K562 (cell line): ENCODE data around the gene SLCO2B1. TPM values are rescaled to one million over a fixed set of nuclear protein-coding genes. Genes with fewer than 3 reads are reported as not detected.

ENCODE experiments used
- ARID2 ChIP-seq: fragments of 450-650 bp; IDR thresholded peaks from 2 replicates; pipeline ENCODE4 v1.6.1; 2017; ENCODE audit warnings: antibody characterized with exemption, mild to moderate bottlenecking
- ATF6 ChIP-seq: sonication (generic); formaldehyde crosslinking; IDR thresholded peaks from 2 replicates; pipeline ENCODE4 v1.4.0; 2020; ENCODE audit warnings: mild to moderate bottlenecking, missing genetic modification reagents
- CCNT2 ChIP-seq: IDR thresholded peaks from 2 replicates; pipeline ENCODE4 v1.6.1; 2011; ENCODE audit warnings: borderline replicate concordance, low read depth, mild to moderate bottlenecking, moderate library complexity, mixed read lengths, low read length; ENCODE audit not compliant: insufficient read length; ENCODE audit errors: extremely low read depth
- DEAF1 ChIP-seq: fragments of 450-650 bp; formaldehyde crosslinking; IDR thresholded peaks from 2 replicates; pipeline ENCODE4 v1.4.0; 2020; ENCODE audit warnings: mild to moderate bottlenecking, moderate library complexity
- EWSR1 ChIP-seq: fragments of 450-650 bp; IDR thresholded peaks from 2 replicates; pipeline ENCODE4 v1.6.1; 2018; ENCODE audit warnings: borderline replicate concordance, mild to moderate bottlenecking, low read depth, moderate library complexity; ENCODE audit not compliant: partially characterized antibody
- GTF2B ChIP-seq: IDR thresholded peaks from 2 replicates; pipeline ENCODE4 v1.6.1; 2011; ENCODE audit not compliant: insufficient read length; ENCODE audit errors: extremely low read depth
- KAT7 ChIP-seq: sonication (generic); formaldehyde crosslinking; IDR thresholded peaks from 2 replicates; pipeline ENCODE4 v1.8.0; 2022; ENCODE audit warnings: missing genetic modification reagents, mild to moderate bottlenecking, borderline replicate concordance
- MEIS2 ChIP-seq: fragments of 450-650 bp; IDR thresholded peaks from 2 replicates; pipeline ENCODE4 v1.6.1; 2014; ENCODE audit warnings: mild to moderate bottlenecking; ENCODE audit not compliant: partially characterized antibody
- MITF ChIP-seq: IDR thresholded peaks from 2 replicates; pipeline ENCODE4 v1.6.1; 2014; ENCODE audit warnings: antibody characterized with exemption
- MTA1 ChIP-seq: fragments of 450-650 bp; IDR thresholded peaks from 2 replicates; pipeline ENCODE4 v1.6.1; 2017; ENCODE audit warnings: borderline replicate concordance
- MYBL2 ChIP-seq, 2 experiments: fragments of 450-650 bp in 1 of 2; sonication (generic) in 1 of 2; formaldehyde crosslinking in 1 of 2; IDR thresholded peaks; 2 replicates each; pipeline versions ENCODE4 v1.6.1 to v1.8.1; 2017 to 2022; ENCODE audit warnings: borderline replicate concordance in 1 of 2, inconsistent platforms in 1 of 2, low read depth in 1 of 2, mild to moderate bottlenecking in 1 of 2, missing genetic modification reagents in 1 of 2, moderate library complexity in 1 of 2
- NRF1 ChIP-seq, 2 experiments: fragments of 450-650 bp; IDR thresholded peaks in 1 of 2; conservative IDR thresholded peaks in 1 of 2; 2 replicates each; pipeline ENCODE4 v1.6.1; 2014; ENCODE audit warnings: mild to moderate bottlenecking in 2 of 2
- PCBP1 ChIP-seq: fragments of 200-400 bp; formaldehyde crosslinking; IDR thresholded peaks from 2 replicates; pipeline ENCODE4 v1.6.1; 2018; ENCODE audit warnings: mild to moderate bottlenecking, low read depth, low read length; ENCODE audit not compliant: poor library complexity, severe bottlenecking
- ZNF140 ChIP-seq: fragments of 250-450 bp; sonication (Bioruptor Pico); IDR thresholded peaks from 2 replicates; pipeline ENCODE4 v1.8.0; 2021; ENCODE audit warnings: moderate library complexity, mild to moderate bottlenecking, inconsistent platforms
- ZNF76 ChIP-seq: fragments of 250-450 bp; sonication (Bioruptor Pico); IDR thresholded peaks from 2 replicates; pipeline ENCODE4 v1.4.0; 2020; ENCODE audit warnings: mild to moderate bottlenecking, moderate library complexity, borderline replicate concordance
- polyA plus RNA-seq, 8 experiments: library from polyadenylated mRNA; depleted of rRNA in 4 of 8; stranded (reverse) in 5 of 8; unstranded in 3 of 8; fragments of >200 nt; fragmentation: Nextera tagmentation in 2 of 8; fragmentation: Illumina TruSeq in 1 of 8; extraction: Ambion mirVana in 2 of 8; extraction: Trizol in 1 of 8; gene quantifications; 2 replicates each; pipeline versions ENCODE4 v1.2.1 to v1.2.3, GENCODE V29; 2011 to 2014; ENCODE audit warnings: inconsistent platforms in 1 of 8, missing spikeins in 1 of 8
- total RNA-seq, 7 experiments: library from RNA; depleted of rRNA in 6 of 7; stranded (reverse); fragments of >200 nt in 6 of 7; fragmentation: Illumina TruSeq in 2 of 7; extraction: Trizol in 2 of 7; gene quantifications; 2 replicates each; pipeline versions ENCODE4 v1.2.1 to v1.2.3, GENCODE V29; 2011 to 2021; ENCODE audit warnings: low replicate concordance in 1 of 7
- TF ChIP-seq, protein P1 (sequence below): fragments of 250-450 bp; sonication (Bioruptor Pico); IDR thresholded peaks from 2 replicates; pipeline ENCODE4 v1.4.0; 2020
- TF ChIP-seq, protein P2 (sequence below): fragments of 250-450 bp; sonication (Bioruptor Pico); IDR thresholded peaks from 2 replicates; pipeline ENCODE4 v1.8.0; 2022; ENCODE audit warnings: moderate library complexity, mild to moderate bottlenecking, inconsistent platforms
- TF ChIP-seq, protein P3 (sequence below): sonication (generic); formaldehyde crosslinking; IDR thresholded peaks from 2 replicates; pipeline ENCODE4 v1.8.0; 2022; ENCODE audit warnings: mild to moderate bottlenecking, missing genetic modification reagents

SLCO2B1 gene
- total and polyA plus RNA-seq, 9 of the 15 experiments (the other 6 are each of a cell fraction or from before 2014, with no cell fraction given), result 0.70 to 14.7 (median 7.6) TPM

GRCh38 chr11:75214411-75214821 lies 63.5 kb downstream of the SLCO2B1 start (continued):
- TF ChIP-seq, protein P1, sequence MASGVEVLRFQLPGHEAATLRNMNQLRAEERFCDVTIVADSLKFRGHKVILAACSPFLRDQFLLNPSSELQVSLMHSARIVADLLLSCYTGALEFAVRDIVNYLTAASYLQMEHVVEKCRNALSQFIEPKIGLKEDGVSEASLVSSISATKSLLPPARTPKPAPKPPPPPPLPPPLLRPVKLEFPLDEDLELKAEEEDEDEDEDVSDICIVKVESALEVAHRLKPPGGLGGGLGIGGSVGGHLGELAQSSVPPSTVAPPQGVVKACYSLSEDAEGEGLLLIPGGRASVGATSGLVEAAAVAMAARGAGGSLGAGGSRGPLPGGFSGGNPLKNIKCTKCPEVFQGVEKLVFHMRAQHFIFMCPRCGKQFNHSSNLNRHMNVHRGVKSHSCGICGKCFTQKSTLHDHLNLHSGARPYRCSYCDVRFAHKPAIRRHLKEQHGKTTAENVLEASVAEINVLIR, result no peak
- TF ChIP-seq CCNT2 (no peak), ZNF76 (CRISPR knock-in tag) (no peak), MITF (no peak), MYBL2 (IDR thresholded peaks at IDR 0.05; ENCODE audit: low read depth) (no peak), MYBL2 (CRISPR knock-in tag; IDR thresholded peaks at IDR 0.05; ENCODE audit: borderline replicate concordance) (no peak), MTA1 (no peak), DEAF1 (CRISPR knock-in tag) (no peak), ARID2 (no peak), KAT7 (CRISPR knock-in tag) (no peak), EWSR1 (no peak), GTF2B (no peak), ATF6 (CRISPR knock-in tag) (peak; percentile 65; the same call in 1 of the 2 replicates), MEIS2 (no peak), NRF1 (conservative IDR thresholded peaks at IDR 0.05 in 1 of 2, IDR thresholded peaks at IDR 0.05 in 1 of 2) (no peak), PCBP1 (no peak), ZNF140 (CRISPR knock-in tag) (no peak)
- TF ChIP-seq, protein P2, sequence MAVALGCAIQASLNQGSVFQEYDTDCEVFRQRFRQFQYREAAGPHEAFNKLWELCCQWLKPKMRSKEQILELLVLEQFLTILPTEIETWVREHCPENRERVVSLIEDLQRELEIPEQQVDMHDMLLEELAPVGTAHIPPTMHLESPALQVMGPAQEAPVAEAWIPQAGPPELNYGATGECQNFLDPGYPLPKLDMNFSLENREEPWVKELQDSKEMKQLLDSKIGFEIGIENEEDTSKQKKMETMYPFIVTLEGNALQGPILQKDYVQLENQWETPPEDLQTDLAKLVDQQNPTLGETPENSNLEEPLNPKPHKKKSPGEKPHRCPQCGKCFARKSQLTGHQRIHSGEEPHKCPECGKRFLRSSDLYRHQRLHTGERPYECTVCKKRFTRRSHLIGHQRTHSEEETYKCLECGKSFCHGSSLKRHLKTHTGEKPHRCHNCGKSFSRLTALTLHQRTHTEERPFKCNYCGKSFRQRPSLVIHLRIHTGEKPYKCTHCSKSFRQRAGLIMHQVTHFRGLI (CRISPR knock-in tag), result peak; percentile 55; the same call in 1 of the 2 replicates
- TF ChIP-seq, protein P3, sequence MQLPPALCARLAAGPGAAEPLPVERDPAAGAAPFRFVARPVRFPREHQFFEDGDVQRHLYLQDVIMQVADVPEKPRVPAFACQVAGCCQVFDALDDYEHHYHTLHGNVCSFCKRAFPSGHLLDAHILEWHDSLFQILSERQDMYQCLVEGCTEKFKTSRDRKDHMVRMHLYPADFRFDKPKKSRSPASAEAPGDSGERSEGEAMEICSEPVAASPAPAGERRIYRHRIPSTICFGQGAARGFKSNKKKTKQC (CRISPR knock-in tag), result peak; percentile 98
